ENCODE results near the gene TCTN2.

DNA sequence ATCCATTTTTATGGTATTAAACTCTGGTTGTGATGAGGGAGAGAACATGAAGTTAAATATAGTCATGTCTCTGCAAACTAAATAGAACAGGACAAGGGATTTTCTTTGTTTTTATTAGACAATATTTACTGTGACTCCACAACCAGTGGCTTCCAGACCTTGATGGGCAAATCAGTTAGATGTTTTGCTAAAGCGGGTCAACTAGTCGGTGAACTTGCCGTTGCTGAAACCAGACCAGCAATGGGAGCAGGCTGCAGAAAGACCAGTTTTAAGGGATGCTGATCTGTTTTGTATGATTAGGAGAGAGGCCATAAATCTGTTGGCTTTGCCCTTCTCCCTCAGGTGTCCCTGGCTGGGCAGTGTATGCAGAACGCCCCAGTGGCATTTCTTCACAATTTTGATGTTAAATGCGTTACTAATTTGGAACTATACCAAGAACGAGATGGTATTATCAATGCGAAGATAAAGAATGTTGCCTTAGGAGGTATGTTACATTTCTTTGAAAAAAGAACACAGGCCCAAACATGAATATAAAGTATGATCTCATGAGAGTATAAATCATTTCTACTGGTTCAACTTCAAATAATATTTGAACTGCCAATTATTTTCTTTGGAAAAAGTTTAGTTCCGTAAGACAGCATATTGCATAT lies 19.4 kb downstream of the TCTN2 start:
- TF ChIP-seq CTCF (IDR thresholded peaks at IDR 0.05; ENCODE audit: borderline replicate concordance, extremely low read depth, low read length, poor library complexity, severe bottlenecking) (no peak), EZH2 (IDR thresholded peaks at IDR 0.05; ENCODE audit: borderline replicate concordance, low read depth, low read length, severe bottlenecking) (no peak)

Measured in DND-41 (cell line).